HG03103 (cell line): ENCODE data around the gene PRDX5.

Experiments used
- ATAC-seq: cut with Tn5 transposase; IDR thresholded peaks from one replicate; pipeline ENCODE4 v1.9.1; 2021; ENCODE audit warnings: low read depth; ENCODE audit not compliant: unreplicated experiment

Gene PRDX5

DNA sequence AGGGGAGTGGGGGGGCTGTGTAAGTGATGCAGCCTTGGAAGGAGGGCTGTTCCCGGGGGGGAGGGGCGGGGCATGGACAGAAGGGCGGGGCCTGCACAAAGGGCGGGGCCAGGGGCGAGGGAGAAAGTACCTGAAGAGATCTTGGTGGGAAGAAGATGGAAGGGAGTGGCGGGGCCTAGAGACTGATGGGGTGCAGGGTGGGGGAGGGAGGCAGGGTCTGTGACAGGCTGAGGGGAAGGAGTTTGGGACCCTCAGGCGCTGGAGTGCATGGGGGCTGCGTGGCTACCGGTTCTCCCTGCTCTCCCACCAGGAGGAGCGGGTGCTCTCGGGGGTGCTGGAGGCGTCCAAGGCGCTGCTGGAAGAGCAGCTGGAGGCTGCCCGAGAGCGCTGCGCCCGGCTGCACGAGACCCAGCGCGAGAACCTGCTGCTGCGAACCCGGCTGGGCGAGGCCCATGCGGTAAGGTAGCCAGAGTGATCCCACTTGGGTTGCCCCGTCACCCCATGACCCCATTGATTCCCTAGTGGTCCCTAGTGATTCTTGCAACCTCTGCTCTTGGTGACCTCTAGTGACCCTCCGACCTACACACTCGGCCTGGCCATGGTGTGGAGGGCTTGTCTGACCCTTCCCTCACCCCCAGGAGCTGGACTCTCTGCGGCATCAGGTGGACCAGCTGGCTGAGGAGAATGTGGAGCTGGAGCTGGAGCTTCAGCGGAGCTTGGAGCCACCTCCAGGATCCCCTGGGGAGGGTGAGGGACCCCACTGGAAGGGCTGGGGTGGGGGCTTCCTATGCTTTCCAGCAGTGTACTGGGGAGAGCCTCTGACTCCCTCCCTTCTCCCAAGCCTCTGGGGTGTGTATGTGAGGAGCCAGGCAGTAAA is 25.2 kb downstream of the PRDX5 start:
- no peak for ATAC-seq

DNA sequence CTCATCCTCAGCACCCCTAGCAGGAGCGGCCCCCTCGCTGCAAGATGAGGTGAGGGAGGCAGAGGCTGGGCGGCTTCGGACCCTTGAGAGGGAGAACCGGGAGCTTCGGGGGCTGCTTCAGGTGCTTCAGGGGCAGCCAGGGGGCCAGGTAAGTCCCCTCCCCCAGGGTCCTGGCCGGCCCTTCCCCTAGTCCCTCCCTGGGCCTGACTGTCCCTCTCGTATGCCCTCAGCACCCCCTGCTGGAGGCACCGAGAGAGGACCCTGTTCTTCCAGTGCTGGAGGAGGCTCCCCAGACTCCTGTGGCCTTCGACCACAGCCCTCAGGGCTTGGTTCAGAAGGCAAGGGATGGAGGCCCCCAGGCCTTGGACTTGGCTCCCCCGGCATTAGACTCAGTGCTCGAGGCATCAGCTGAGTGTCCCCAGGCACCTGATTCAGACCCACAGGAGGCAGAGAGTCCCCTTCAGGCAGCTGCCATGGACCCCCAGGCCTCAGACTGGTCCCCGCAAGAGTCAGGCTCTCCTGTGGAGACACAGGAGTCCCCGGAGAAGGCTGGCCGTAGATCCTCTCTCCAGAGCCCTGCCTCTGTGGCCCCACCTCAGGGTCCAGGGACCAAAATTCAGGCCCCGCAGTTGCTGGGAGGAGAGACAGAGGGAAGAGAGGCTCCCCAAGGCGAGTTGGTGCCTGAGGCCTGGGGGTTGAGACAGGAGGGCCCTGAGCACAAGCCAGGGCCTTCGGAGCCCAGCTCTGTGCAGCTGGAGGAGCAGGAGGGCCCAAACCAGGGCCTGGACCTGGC is 26.0 kb downstream of the PRDX5 start:
- ATAC-seq, result no peak

DNA sequence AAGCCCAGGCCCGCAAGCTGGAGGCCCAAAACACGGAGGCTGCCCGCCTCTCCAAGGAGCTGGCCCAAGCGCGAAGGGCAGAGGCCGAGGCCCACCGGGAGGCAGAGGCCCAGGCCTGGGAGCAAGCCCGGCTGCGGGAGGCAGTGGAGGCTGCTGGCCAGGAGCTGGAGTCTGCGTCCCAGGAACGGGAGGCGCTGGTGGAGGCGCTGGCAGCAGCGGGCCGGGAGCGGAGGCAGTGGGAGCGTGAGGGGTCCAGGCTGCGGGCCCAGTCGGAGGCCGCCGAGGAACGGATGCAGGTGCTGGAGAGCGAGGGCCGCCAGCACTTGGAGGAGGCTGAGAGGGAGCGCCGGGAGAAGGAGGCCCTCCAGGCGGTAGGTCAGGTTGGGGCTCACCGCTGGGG is 26.9 kb downstream of the PRDX5 start:
- no peak for ATAC-seq

DNA sequence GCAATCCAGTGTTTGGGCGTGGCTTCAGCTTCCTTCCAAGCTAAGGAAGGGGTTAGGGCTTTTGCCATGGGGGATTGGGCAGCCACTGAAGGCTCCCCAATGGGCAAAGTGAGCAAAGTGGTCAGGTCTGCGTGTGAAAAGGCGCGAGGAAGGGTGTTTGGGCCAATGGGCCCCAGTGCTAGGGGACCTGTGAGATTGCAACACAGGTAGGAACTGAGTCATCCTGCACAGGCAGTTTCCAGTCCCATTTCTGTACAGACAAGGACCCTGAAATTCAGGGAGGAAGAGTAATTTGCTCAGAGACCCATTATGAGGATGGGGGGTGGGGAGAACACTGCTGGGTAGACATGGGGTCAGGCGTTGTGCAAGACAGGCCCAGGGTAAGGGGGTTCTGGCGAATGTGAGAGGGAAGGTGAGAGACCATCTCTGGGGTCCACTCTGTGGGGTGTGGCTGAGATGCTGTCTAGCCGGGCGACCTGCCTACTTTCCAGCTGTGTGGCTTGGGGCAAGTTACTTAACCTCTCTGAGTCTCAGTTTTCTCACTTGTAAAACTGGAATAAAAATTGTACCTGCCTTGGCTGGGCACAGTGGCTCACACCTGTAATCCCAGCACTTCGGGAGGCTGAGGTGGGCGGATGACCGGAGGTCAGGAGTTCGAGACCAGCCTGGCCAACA is 29.4 kb downstream of the PRDX5 start:
- no peak for ATAC-seq

DNA sequence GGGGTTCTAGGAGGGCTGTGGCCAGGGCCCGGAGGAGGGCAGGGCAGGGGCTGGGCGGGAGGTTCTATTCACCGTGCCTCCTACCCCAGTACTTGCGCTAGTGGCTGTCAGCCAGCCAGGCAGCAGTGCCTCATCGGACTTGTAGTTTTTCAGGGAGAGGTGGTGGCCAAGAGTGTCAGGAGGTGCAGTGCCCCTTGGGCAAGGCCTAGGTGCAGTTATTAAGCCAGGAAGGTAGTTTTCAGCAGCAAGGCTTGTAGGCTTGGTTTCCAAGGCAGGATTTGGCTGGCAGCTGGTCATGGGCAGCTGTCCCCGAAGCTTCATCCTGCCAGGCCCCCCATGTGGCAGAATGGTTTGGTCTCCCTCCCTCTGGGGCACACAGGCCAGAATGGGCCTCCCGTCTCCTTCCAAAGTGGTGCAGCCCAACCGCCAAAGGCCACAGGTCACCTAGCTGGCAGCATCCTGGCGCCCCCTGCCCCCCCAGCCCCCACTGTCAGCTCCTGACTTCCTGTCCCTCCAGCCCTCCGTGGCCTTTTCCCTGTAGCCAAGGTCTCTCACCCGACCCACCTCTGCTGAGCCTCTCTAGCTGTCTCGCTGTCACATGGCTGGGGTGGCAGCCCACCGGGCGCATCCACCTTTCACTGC is 30.6 kb downstream of the PRDX5 start:
- no peak for ATAC-seq

DNA sequence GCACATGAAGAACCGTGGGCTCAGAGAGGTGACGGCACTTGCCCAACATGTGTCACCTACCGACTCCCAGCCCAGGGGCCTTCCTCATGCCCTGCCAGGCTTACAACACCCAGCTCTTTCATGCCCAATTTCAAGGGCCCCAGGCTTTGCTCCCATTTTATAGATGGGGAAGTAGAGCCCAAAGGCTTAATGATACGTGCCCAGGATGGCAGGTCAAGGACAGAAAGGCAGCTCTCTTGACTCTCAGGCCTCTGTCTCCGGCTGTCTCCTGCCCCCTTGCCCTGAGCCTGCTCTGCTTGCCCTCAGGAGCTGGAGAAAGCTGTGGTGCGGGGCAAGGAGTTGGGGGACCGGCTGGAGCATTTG is 31.1 kb downstream of the PRDX5 start:
- ATAC-seq, result no peak

DNA sequence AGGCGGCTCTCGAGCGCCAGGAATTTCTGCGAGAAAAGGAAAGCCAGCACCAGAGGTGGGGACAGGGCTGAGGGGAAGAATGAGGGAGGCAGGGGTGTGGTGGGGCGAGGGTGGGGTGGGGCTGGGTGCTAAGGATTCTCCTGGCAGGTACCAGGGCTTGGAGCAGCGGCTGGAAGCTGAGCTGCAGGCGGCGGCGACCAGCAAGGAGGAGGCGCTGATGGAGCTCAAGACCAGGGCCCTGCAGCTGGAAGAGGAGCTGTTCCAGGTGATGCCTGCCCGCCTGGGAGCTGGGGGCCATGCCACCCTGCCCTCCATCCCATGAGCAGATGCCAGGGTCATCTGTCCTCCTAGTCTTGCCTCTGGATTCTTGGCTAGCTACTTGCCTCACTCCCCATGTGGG is 31.5 kb downstream of the PRDX5 start:
- ATAC-seq, result no peak

DNA sequence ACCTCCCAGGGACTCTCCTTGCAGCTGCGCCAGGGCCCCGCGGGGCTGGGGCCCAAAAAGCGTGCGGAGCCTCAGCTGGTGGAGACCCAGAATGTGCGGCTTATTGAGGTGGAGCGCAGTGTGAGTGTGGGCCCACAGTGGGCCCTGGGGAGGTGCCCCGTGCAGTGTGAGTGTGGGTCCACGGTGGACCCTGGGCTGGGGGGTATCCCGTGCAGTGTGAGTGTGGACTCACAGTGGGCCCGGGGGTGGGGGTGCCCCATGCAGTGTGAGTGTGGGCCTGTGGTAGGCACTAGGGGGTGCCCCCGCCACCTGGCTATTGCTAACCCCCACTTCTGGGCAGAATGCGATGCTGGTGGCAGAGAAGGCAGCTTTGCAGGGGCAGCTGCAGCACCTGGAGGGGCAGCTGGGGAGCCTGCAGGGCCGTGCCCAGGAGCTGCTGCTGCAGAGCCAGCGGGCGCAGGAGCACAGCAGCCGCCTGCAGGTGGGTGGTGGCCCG is 33.3 kb downstream of the PRDX5 start:
- no peak for ATAC-seq

DNA sequence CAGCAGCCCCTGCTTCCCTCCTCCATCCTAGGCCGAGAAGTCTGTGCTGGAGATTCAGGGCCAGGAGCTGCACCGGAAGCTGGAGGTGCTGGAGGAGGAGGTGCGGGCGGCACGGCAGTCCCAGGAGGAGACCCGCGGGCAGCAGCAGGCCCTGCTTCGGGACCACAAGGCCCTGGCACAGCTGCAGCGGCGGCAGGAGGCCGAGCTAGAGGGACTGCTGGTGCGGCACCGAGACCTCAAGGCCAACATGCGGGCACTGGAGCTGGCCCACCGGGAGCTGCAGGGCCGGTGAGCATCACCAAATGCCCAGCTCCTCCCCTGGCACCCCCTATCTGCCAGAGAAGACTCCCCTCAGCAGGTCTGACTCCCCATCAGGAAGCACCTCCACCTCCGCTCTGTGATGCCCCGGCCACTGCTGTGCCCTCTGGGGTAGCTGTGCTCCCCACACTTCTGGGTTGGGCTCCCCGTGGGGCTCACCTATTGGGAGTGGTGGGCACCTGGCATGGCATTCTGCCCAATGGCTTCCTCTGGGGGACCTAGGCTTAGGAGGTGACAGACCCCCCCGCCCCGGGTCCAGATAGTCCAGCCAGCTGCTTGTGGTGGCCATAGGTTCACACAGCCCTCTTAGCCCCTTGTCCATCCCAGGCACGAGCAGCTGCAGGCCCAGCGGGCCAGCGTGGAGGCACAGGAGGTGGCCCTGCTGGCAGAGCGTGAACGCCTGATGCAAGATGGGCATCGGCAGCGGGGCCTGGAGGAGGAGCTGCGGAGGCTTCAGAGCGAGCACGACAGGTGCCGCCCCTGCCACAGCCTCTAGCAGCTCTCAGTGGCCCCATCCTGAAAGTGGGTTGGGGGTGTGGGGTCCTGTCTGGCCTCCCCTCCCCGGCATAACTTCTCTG is 34.4 kb downstream of the PRDX5 start:
- no peak for ATAC-seq

DNA sequence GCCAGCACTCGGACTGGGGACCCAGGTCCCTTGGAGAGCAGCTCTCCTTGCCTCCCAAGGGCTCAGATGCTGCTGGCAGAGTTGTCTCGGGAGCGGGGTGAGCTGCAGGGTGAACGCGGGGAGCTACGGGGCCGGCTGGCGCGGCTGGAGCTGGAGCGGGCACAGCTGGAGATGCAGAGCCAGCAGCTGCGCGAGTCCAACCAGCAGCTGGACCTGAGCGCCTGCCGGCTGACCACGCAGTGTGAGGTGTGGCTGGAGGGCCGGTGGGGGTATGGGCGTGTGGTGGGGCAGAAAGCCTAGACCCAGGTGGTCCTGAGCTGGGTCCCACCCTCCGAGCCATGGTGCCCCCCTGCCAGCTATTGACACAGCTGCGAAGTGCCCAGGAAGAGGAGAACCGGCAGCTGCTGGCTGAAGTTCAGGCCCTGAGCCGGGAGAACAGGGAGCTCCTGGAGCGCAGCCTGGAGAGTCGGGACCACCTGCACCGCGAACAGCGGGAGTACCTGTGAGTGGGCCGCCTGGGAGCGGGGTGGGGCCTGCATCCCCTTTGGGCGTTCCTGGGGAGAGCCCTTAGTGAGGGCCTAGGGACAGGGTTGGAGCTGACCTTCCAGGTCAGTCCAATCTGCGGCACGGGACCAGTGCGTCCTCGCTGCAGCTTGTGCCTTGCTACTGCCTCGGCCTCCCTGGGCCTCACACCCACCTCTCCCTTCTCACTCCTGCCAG is 35.2 kb downstream of the PRDX5 start:
- ATAC-seq, result no peak

DNA sequence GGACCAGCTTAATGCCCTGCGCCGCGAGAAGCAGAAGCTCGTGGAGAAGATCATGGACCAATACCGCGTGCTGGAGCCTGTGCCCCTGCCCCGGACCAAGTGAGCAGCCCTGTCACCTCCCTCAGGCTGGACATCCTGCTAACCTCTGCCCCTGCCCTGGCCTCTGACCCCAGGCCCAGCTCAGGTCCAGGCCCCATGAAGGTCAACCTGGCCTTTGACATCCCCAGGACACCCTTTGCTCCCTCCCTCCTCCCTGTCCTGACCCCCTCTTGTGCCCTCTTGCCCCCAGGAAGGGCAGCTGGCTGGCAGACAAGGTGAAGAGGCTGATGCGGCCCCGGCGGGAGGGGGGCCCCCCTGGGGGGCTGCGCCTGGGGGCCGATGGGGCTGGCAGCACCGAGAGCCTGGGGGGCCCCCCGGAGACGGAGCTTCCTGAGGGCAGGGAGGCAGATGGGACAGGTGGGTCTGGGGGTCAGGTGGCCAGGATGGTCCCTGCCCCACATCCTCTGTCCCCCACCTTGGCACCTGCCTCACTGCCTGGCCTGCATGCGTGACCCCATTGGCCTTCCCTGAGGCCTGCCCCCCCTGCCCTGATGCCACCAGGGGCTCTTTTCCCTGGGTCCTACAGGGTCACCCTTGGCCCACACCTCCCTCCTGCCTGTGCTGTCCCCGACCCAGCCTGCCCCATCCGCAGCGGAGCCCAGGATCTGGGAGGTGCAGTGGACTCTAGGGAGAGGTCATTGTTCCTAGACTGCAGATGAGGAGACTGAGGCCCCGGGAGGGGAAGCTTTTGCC is 36.0 kb downstream of the PRDX5 start:
- no peak for ATAC-seq

DNA sequence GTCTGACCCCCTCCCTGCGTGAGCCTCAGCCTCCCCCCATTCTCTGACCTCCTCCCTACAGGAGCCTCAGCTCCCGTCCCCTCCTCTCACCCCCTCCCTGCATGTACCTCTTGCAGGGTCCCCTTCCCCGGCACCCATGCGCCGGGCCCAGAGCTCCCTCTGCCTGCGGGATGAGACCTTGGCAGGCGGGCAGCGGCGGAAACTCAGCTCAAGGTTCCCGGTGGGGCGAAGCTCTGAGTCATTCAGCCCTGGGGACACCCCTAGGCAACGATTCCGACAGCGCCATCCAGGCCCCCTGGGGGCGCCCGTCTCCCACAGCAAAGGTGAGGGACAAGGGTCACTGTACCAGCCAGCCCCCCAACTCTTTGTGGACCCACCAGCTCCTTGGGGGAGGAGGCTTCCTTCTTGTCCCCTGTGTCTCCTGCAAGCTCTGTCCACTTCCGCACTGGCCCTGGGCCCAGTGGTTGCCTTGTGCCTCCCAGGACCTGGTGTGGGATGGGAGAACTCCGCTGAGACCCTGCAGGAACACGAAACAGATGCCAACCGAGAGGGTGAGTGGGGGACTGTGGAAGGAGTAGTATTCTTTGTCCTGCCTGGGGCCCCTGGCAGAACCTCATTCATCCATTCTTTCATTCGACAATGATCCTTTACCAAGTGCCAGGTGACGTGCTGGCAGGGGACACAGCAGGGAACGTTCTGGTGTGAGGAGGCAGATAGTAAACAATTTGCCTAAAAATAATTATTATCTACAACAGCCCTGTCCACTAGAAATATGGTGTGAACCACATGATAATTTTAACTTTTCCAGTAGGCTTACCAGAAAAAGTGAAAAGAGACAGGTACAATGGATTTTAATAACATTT is 37.4 kb downstream of the PRDX5 start:
- ATAC-seq, result no peak

DNA sequence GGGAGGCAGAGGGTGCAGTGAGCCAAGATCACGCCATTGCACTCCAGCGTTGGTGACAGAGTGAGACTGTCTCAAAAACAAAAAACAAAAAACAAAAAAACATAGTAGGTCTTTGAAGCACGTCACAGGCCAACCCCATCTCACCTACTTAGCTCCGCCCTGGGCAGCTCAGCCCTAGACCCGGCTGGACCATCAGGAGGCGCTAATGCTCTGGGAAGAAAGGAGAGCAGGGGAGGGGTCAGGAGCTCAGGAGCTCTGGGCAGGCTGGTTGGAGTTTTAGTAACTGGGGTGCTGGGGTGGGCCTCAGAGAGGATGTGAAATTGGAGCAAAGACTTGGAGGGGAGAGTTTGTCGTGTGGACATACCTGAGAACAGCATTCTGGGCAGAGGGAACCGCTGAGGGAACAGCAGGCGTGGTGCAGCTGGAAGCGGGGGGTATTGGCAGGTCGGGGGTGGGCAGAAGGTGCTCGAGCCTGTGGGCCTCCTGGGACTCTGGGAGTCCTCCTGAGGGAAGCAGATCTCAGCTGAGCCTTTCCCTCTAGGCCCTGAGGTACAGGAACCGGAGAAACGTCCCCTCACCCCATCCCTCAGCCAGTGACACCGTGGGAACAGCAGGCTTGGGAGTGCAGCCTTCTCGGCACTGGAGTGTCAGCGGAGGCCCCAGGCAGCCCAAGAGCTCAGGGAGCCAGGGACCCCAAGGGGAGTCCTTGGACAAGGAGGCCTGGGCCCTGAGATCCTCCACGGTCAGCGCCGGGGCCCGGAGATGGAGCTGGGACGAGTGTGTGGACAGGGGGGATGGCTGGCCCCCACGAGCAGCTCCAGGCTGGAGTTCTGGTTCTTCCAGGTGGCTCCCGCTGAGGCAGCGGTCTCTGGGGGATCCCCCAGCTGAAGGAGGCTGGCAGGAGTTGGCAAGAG is 38.8 kb downstream of the PRDX5 start:
- no peak for ATAC-seq

DNA sequence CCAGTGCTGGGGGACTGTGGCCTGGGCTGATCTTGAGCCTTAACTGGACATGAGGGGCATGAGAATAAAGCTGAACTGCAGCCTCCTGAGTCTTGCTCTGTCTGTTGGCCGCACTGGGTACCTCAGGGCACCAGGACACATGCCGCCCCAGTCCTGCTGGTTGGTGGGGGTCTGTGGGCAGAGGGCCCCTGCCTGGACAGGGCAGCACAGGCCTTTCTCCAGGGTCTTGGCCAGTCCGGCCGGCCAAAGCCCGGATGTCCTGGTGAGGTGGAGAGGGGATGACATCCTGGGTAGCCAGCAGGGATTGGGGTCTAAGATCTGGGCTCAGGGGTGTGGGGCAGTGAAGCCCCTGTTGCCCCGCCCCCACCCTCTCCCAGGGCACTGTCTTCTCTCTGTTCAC is 39.5 kb downstream of the PRDX5 start:
- no peak for ATAC-seq

DNA sequence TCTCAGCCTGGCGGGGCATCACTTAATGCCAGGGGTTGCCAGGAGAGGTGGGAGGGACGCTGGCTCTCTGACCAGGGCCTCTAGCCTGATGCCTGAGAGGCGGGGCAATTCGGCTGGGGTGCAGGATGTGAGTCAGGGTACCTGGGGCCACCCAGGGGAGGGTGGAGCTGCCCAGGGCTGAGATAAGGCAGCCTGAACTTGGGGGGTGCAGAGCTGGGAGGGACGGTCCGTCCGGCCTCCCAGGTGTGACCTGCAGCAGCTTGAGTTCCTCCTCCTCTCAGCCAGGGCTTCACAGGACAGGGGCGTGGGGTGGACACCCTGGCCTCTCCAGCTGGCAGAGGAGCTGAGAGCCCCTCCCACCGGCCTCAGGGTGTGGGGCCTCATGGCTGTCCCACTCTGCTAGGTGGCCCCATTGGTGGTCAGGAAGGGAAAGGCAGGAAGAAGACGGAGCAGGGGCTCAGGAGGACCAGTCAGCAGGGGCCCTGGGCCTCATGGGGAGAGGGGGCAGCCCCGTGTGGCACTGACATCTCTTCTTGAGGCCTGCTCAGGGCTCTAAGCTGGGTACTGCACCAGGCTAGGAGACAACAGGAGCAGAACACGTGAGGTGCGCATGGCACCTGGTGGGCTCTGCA is 40.1 kb downstream of the PRDX5 start:
- no peak for ATAC-seq

DNA sequence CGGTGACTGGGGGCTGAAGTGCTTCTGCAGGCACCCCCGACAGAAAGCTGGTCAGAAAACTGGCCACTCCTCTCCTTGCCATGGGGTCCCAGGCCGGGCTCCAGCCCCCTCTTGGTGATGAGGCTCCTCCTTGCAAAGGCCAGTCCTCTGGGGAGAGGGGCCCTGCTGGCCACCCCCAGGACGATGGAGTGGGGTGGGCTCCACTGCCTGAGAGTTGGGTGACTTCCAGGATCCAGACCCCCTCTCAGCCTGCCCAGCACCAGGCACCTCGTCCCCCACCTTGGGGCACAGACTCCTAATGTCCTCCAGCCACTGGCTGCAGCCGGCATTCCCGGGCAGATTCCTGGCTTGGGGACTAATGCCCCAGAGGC is 40.6 kb downstream of the PRDX5 start:
- no peak for ATAC-seq
